ENCODE results near the gene PIM2.

PIM2 gene

DNA sequence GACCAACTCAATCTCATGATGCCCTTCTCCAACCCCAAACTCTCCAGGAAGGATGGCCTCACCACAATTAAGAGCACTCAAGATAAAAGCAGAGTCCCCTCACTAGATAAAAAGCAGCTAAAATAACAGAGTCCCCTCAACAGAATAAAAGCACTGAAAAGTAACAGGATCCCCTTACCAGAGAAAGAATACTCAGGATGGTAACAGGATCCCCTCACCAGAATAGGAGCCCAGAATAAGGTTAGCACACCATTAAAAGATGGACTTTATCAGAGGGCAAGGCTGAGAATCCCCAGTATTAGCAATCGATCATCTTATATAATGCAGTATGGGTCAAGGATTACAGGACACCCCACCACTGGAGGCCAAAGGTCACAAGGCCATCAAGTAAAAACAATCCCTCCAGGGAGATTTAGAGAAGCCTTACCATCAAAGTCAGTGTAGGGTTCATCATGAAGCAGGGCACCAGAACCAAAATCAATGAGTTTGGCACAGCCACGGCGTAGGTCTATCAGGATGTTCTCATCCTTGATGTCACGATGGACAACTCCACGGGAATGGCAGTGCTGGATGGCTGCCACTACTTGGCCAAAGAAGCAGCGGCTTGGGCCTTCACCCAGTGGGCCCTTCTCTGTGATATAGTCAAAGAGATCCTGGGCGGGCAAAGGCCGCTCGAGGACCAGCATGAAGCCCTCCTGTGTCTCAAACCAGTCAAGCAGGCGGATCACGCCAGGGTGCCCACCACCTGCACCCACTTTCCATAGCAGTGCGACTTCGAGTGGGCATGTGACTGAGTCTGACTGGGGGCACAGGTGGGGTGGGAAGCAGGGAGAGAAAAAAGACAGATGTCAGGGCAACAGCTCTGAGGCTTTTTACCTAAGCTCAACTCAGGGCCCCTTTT lies 4.0 kb downstream of the PIM2 start:
- H3K36me3 ChIP-seq (ENCODE audit: insufficient read depth, low read length): no peaks in the 10 kb centered on the region
- H3K9me3 ChIP-seq (ENCODE audit: low read length): no peaks in the 10 kb centered on the region
- H3K4me1 ChIP-seq (ENCODE audit: insufficient read depth, low read length): peaks cover 16% of the 10 kb centered on the region
- no peak overlapping the region for H3K27ac ChIP-seq (ENCODE audit: low read depth, low read length)
- no peaks in the 10 kb centered on the region for H3K27me3 ChIP-seq (ENCODE audit: control insufficient read depth in 1 of 2, insufficient read depth in 2 of 2, low read length in 2 of 2)
- H3K4me3 ChIP-seq (ENCODE audit: low read depth in 1 of 2, low read length in 2 of 2): no peak overlapping the region
- no peak overlapping the region for H3K9ac ChIP-seq (ENCODE audit: low read length)

DNA sequence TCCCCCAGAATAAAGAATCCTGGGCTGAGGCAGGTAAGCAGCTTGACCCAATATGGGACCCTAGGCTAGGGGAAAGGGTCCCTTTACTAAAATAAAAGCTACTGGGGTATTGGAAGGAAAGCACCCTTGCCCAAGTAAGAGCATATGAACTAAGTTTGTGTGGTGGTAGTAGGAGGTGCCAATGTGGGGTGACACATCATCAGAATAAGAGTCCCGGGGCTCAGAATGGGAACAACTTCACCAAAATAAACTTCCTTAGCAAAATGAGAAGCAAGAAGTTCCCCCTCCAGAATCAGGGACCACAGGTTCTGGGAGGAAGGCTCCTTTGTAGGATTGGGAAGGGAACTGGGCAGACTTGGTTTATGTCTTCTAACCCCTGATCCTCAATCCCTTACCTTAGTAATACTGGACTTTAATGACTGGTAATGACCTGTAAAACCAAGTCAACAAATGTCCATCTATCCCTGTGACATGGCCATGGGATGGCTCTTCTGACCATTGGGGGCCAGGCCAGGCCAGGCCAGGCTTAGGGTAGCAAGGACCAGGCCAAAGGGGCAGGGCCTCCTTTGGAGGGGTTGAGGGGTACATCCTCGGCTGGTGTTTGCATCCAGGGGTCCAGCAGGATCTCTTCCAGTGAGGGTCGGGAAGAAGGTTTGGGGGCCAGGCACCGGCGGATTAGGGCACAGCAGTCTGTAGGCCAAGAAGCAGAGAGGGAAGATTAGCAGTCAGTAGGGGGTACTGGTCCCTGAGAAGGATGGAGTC lies 5.0 kb downstream of the PIM2 start:
- Histone ChIP-seq H3K4me3 (ENCODE audit: low read depth in 1 of 2, low read length in 2 of 2) (no peak overlapping the region), H3K36me3 (ENCODE audit: insufficient read depth, low read length) (no peaks in the 10 kb centered on the region), H3K4me1 (ENCODE audit: insufficient read depth, low read length) (peaks cover 10% of the 10 kb centered on the region), H3K27me3 (ENCODE audit: control insufficient read depth in 1 of 2, insufficient read depth in 2 of 2, low read length in 2 of 2) (no peaks in the 10 kb centered on the region), H3K9me3 (ENCODE audit: low read length) (no peaks in the 10 kb centered on the region), H3K9ac (ENCODE audit: low read length) (no peak overlapping the region), H3K27ac (ENCODE audit: low read depth, low read length) (no peak overlapping the region)

DNA sequence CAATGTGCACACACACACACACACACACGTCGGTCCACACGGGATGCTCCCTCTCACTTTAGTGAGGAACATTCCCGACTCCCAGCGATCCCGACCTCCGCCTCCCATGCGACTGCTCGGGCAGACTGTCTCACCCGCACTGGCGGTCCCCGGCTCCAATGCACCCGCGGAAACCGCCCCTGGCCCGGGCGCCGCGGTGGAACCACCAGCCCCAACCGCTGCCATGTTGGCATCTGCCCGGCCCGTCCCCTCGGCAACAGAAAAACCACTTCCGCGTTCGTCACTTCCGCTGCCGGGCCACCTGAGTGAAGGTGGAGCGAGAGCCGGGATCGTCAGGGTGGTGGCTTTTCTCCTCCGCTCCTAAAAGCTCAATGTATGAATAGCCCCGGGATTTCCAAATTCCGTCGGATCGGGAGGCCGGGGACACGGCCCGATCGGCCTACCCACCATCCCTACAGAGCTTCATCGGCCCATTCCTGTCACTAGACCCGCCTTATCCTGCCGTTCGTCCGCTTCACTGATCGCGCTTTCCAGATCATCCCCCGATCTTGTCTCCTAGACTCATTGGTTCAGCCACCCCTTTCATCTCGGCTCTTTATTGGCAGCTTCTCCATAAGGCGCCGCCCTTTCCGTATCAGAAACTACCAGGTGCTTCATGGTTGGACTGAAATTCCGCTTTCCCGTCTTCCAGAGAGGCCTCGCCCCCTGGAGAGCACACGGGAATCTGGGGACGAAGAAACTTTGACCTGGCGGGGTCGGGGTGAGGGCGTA lies 7.2 kb downstream of the PIM2 start, which contains the start of gene SLC35A2:
SLC35A2 (minus strand) TSS at position 235 of the 771 bp plus-strand sequence; CDS start at position 225, 10 bp downstream.
- Histone ChIP-seq H3K4me3 (ENCODE audit: low read depth in 1 of 2, low read length in 2 of 2) (peak within 1 kb of the TSS; percentile 53 to 64), H3K9ac (ENCODE audit: low read length) (peak within 1 kb of the TSS; percentile 76), H3K27me3 (ENCODE audit: control insufficient read depth in 1 of 2, insufficient read depth in 2 of 2, low read length in 2 of 2) (no peaks in the 10 kb centered on the region), H3K9me3 (ENCODE audit: low read length) (no peaks in the 10 kb centered on the region), H3K36me3 (ENCODE audit: insufficient read depth, low read length) (no peaks in the 10 kb centered on the region), H3K4me1 (ENCODE audit: insufficient read depth, low read length) (peaks cover 6% of the 10 kb centered on the region), H3K27ac (ENCODE audit: low read depth, low read length) (peak within 1 kb of the TSS; percentile 20)

DNA sequence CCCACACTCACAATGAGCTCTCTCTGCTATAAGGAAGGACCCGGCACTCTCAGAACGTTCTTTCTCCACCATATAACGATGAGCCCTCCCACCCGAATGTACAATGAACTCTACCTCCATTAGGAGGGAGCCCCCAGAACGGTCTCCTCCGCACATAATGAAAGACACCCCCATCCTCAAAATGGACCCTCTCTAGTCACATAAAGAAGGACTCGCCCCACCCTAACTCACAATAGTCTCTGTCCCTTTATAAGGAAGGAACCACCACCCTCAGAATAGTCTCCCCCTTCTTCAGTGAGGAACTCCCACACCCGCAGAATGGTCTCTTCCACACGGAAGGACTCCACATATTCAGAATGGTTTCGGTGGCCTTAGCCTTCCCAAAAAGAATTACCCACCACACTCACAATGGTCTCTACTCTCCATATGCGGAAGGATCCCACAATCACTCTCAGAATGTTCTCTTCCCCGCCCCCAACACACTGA lies 7.9 kb downstream of the PIM2 start:
- Histone ChIP-seq H3K4me1 (ENCODE audit: insufficient read depth, low read length) (peaks cover 6% of the 10 kb centered on the region), H3K27me3 (ENCODE audit: control insufficient read depth in 1 of 2, insufficient read depth in 2 of 2, low read length in 2 of 2) (no peaks in the 10 kb centered on the region), H3K9me3 (ENCODE audit: low read length) (no peaks in the 10 kb centered on the region), H3K27ac (ENCODE audit: low read depth, low read length) (peak overlapping the region; percentile 20), H3K36me3 (ENCODE audit: insufficient read depth, low read length) (no peaks in the 10 kb centered on the region), H3K9ac (ENCODE audit: low read length) (peak overlapping the region; percentile 10), H3K4me3 (ENCODE audit: low read depth in 1 of 2, low read length in 2 of 2) (peak overlapping the region; percentile 53 to 64)

DNA sequence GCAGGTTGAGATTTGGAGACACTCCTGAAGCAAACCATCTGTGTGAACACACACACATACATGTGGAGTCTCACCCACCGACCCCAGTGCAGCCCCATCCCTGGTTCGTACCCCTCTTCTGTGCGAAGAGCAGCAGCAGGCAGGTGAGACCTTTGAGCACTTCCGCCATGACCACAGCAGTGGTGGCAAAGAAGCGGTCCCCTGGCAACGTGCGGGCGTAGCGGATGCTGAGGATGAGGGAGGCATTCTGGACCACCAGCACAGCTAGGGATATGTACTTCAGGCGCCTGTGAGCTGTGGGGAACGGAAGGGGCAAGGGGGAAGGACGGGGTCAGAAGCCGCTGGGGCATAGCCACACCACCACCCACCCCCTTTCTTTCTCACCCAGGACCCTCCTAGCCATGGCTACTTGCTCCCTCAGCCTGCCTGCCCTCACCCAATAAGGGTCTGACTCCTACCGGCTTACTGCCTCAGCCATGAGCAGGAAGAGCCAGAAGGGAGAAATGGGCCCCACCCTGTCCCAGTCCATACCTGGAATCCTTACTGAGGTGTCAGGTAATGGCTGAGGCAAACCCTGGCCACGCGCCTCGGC lies 9.0 kb downstream of the PIM2 start:
- Histone ChIP-seq H3K4me1 (ENCODE audit: insufficient read depth, low read length) (peaks cover 6% of the 10 kb centered on the region), H3K36me3 (ENCODE audit: insufficient read depth, low read length) (no peaks in the 10 kb centered on the region), H3K4me3 (ENCODE audit: low read depth in 1 of 2, low read length in 2 of 2) (no peak overlapping the region)

DNA sequence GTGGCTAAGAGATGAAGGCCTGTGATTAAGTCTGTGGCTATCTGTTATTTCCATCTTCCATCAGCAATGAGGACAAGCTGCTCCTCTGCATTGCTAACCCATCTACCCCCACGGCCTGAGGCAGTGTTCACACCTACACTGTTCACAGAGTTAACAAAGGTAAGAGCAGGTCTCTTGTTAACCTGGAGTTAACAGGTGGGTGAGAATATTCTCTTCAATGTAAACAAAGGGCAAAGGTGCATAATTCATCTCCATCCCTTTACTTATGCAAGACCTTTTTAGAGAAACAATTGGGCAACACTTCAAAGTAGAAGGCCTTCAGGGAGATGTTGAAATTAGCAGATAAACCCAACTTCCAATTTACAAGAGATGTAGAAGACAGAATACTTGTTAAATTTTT lies 10.2 kb downstream of the PIM2 start:
- H3K9me3 ChIP-seq (ENCODE audit: low read length): no peaks in the 10 kb centered on the region
- no peak overlapping the region for H3K27ac ChIP-seq (ENCODE audit: low read depth, low read length)
- no peak overlapping the region for H3K4me3 ChIP-seq (ENCODE audit: low read depth in 1 of 2, low read length in 2 of 2)
- peaks cover 6% of the 10 kb centered on the region for H3K4me1 ChIP-seq (ENCODE audit: insufficient read depth, low read length)
- H3K27me3 ChIP-seq (ENCODE audit: control insufficient read depth in 1 of 2, insufficient read depth in 2 of 2, low read length in 2 of 2): no peaks in the 10 kb centered on the region
- H3K36me3 ChIP-seq (ENCODE audit: insufficient read depth, low read length): no peaks in the 10 kb centered on the region
- no peak overlapping the region for H3K9ac ChIP-seq (ENCODE audit: low read length)

More for the DNA sequence above, 9.0 kb downstream of the PIM2 start:
- no peak overlapping the region for H3K9ac ChIP-seq (ENCODE audit: low read length)
- H3K27ac ChIP-seq (ENCODE audit: low read depth, low read length): no peak overlapping the region
- H3K9me3 ChIP-seq (ENCODE audit: low read length): no peaks in the 10 kb centered on the region
- H3K27me3 ChIP-seq (ENCODE audit: control insufficient read depth in 1 of 2, insufficient read depth in 2 of 2, low read length in 2 of 2): no peaks in the 10 kb centered on the region

DNA sequence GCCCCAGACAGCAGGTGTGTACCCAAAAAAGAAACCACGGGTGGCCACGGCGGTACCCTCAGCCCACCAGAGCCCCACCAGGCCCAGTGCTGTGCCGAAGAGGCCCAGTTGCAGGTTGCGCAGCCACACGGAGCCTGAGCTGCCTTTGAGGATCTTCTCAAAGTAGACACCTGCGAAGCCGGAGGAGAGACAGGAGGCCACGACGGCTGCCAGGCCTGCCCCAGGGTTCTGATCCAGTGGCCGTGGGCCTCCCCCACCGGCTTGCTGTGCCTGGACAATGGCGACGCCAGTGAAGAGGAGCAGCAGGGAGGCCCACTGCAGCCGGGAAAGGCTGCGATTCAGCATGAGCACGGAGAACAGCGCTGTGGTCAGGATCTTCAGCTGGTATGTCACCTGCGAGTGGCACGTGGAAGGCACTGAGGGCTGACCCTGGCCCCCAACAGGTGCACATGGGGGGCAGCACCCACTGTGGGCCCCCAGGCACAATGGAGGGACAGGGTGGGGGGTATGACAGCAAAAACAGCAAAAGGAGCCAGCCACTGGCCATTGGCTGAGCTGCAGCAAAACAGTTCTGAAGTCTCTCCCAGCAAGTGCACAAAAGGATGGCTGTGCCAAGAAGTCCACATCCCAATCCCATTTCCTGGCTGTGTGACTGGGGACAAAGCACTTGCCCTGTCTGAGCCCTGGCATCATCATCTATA lies 13.6 kb downstream of the PIM2 start:
- Histone ChIP-seq H3K4me3 (ENCODE audit: low read depth in 1 of 2, low read length in 2 of 2) (no peak overlapping the region), H3K9ac (ENCODE audit: low read length) (no peak overlapping the region), H3K27me3 (ENCODE audit: control insufficient read depth in 1 of 2, insufficient read depth in 2 of 2, low read length in 2 of 2) (no peaks in the 10 kb centered on the region), H3K4me1 (ENCODE audit: insufficient read depth, low read length) (no peaks in the 10 kb centered on the region), H3K36me3 (ENCODE audit: insufficient read depth, low read length) (peaks cover 13% of the 10 kb centered on the region), H3K27ac (ENCODE audit: low read depth, low read length) (no peak overlapping the region), H3K9me3 (ENCODE audit: low read length) (no peaks in the 10 kb centered on the region)

DNA sequence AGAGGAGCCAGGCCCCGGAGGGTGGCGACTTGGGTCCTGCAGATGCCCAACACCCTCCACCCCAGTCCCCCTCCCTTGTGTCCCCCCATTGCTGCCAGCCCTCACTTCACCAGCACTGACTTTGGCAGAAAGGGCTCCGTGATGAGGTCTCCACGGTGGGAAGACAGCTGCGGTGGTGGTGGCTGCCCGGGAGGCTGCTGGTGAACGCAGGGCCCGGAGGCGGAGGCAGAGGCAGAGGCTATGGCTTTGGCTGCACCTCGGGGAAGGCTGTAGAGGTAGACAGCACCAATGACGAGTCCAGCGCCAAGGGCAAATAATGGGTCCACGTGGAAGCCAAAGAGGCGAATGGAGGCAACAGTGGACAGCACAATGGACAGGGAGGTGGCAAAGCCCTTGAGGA lies 14.2 kb downstream of the PIM2 start:
- H3K9ac ChIP-seq (ENCODE audit: low read length): no peak overlapping the region
- H3K36me3 ChIP-seq (ENCODE audit: insufficient read depth, low read length): peaks cover 14% of the 10 kb centered on the region
- H3K4me1 ChIP-seq (ENCODE audit: insufficient read depth, low read length): no peaks in the 10 kb centered on the region
- no peaks in the 10 kb centered on the region for H3K9me3 ChIP-seq (ENCODE audit: low read length)
- H3K27ac ChIP-seq (ENCODE audit: low read depth, low read length): no peak overlapping the region
- no peaks in the 10 kb centered on the region for H3K27me3 ChIP-seq (ENCODE audit: control insufficient read depth in 1 of 2, insufficient read depth in 2 of 2, low read length in 2 of 2)
- H3K4me3 ChIP-seq (ENCODE audit: low read depth in 1 of 2, low read length in 2 of 2): no peak overlapping the region

DNA sequence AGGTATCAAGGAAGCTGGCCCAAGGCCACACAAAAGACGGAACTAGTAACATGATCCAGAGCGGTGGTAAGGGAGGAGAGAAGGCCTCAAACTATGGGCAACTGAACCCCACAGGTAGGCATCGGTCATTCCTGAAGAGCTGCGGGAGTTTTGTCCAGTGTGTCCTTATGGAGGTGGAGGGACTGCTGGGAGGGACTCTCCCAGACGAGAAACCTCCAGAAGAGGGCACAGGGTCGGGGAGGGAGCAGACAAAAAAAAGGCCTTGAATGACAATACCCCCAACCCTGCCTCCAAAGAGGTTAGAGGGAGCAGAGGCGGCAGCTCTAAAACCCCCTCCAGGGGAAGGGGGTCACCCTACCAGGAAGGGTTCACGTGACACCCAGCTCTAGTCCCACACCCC lies 14.6 kb downstream of the PIM2 start:
- Histone ChIP-seq H3K27ac (ENCODE audit: low read depth, low read length) (no peak overlapping the region), H3K4me3 (ENCODE audit: low read depth in 1 of 2, low read length in 2 of 2) (no peak overlapping the region), H3K27me3 (ENCODE audit: control insufficient read depth in 1 of 2, insufficient read depth in 2 of 2, low read length in 2 of 2) (no peaks in the 10 kb centered on the region), H3K36me3 (ENCODE audit: insufficient read depth, low read length) (peaks cover 16% of the 10 kb centered on the region), H3K9me3 (ENCODE audit: low read length) (no peaks in the 10 kb centered on the region), H3K9ac (ENCODE audit: low read length) (no peak overlapping the region), H3K4me1 (ENCODE audit: insufficient read depth, low read length) (no peaks in the 10 kb centered on the region)

DNA sequence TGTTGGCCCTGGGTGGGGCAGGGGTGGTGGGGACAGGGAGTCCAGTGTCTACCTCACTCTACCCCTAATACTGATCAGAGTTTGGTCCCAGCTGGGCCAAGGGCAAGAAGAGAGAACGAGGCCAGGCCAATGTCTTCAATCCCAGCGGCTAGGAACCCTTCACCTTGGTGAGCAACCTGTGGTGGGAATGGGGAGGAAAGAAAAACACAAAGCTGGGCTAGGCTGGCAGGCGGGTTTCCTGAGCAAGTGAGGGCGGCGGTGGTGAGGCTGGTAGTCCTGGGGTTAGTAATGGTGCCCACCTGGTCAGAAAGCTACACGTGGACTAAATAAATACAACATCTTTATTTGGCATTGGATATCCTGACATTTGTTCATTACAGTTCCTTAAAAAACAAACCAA lies 15.5 kb downstream of the PIM2 start:
- H3K4me1 ChIP-seq (ENCODE audit: insufficient read depth, low read length): peaks cover 4% of the 10 kb centered on the region
- peaks cover 16% of the 10 kb centered on the region for H3K36me3 ChIP-seq (ENCODE audit: insufficient read depth, low read length)
- no peaks in the 10 kb centered on the region for H3K9me3 ChIP-seq (ENCODE audit: low read length)
- H3K9ac ChIP-seq (ENCODE audit: low read length): no peak overlapping the region
- no peak overlapping the region for H3K27ac ChIP-seq (ENCODE audit: low read depth, low read length)
- H3K27me3 ChIP-seq (ENCODE audit: control insufficient read depth in 1 of 2, insufficient read depth in 2 of 2, low read length in 2 of 2): no peaks in the 10 kb centered on the region
- no peak overlapping the region for H3K4me3 ChIP-seq (ENCODE audit: low read depth in 1 of 2, low read length in 2 of 2)
